ENCODE measurements around the gene SMYD3. TPM values are rescaled to one million over a fixed set of nuclear protein-coding genes. Genes with fewer than 3 reads are reported as not detected.

SMYD3 gene
- total and polyA plus RNA-seq, 10 of the 15 experiments (the other 5 are each of a cell fraction or from before 2014, with no cell fraction given), result 18.3 to 54.0 (median 24.8) TPM

- TF ChIP-seq BHLHE40 (IDR thresholded peaks at IDR 0.05; ENCODE audit: borderline replicate concordance in 1 of 2, low read depth in 2 of 2, low read length in 1 of 2) (no peak), MTA3 (IDR thresholded peaks at IDR 0.05; ENCODE audit: borderline replicate concordance, low read length) (no peak), SMAD5 (IDR thresholded peaks at IDR 0.05; ENCODE audit: low read depth) (no peak), TCF3 (IDR thresholded peaks at IDR 0.05; ENCODE audit: borderline replicate concordance, insufficient read depth, low read depth, low read length) (no peak), IKZF1 (conservative IDR thresholded peaks at IDR 0.05) (no peak), IKZF2 (IDR thresholded peaks at IDR 0.05) (no peak)
Measured at GRCh38 chr1:246226041-246226440, 281.0 kb downstream of the SMYD3 start (continued).

GRCh38 chr1:246221485-246222255, 285.4 kb downstream of the SMYD3 start:
- Histone ChIP-seq H3K27ac (ENCODE audit: control insufficient read depth, insufficient read depth) (no peak overlapping the region), H3K9ac (ENCODE audit: control insufficient read depth, insufficient read depth, low read length) (no peak overlapping the region), H3K9me3 (replicated peaks; ENCODE audit: control insufficient read depth, insufficient read depth, low read length) (peaks cover 2% of the 10 kb centered on the region; the same call in 1 of the 3 replicates), H3K4me1 (ENCODE audit: control insufficient read depth, insufficient read depth, low read length) (no peaks in the 10 kb centered on the region), H3K79me2 (ENCODE audit: control insufficient read depth, insufficient read depth, low read length) (no peaks in the 10 kb centered on the region), H3K4me2 (ENCODE audit: control insufficient read depth, insufficient read depth) (no peak overlapping the region), H3K36me3 (ENCODE audit: control insufficient read depth in 2 of 2, insufficient read depth in 2 of 2, low read length in 1 of 2) (peaks cover 0 to 3% of the 10 kb centered on the region in 2 experiments; a peak in 2 of 4 replicates), H4K20me1 (ENCODE audit: control insufficient read depth, insufficient read depth) (no peaks in the 10 kb centered on the region), H3K4me3 (no peak overlapping the region), H3K27me3 (replicated peaks in 1 of 2; ENCODE audit: control insufficient read depth in 2 of 2, insufficient read depth in 2 of 2, low read length in 1 of 2) (no peaks in the 10 kb centered on the region), H2AFZ (ENCODE audit: control insufficient read depth, low read depth, low read length) (no peak overlapping the region)
- POLR2A ChIA-PET, result no interaction called here
- CTCF ChIA-PET, result no interaction called here
- FAIRE-seq, result no peak
- no peak for TF ChIP-seq NFXL1 (IDR thresholded peaks at IDR 0.05; ENCODE audit: borderline replicate concordance)
- TF ChIP-seq PRDM15 (CRISPR knock-in tag; IDR thresholded peaks at IDR 0.05), result no peak
- no peak for TF ChIP-seq SMARCA5 (IDR thresholded peaks at IDR 0.05)
- no peak for TF ChIP-seq ATF7 (IDR thresholded peaks at IDR 0.05; ENCODE audit: low read depth)
- no peak for TF ChIP-seq TBL1XR1 (IDR thresholded peaks at IDR 0.05; ENCODE audit: low read depth, low read length)
- no peak for TF ChIP-seq PBX3 (IDR thresholded peaks at IDR 0.05; ENCODE audit: insufficient replicate concordance, low read depth, low read length)
- no peak for TF ChIP-seq BHLHE40 (IDR thresholded peaks at IDR 0.05; ENCODE audit: borderline replicate concordance in 1 of 2, low read depth in 2 of 2, low read length in 1 of 2)
- no peak for TF ChIP-seq PAX8 (IDR thresholded peaks at IDR 0.05)
- no peak for TF ChIP-seq POU2F2 (IDR thresholded peaks at IDR 0.05; ENCODE audit: borderline replicate concordance, low read depth, low read length)
- TF ChIP-seq STAT3 (IDR thresholded peaks at IDR 0.05; ENCODE audit: low read depth, low read length), result no peak
- TF ChIP-seq JUND (IDR thresholded peaks at IDR 0.05; ENCODE audit: low read depth, low read length), result no peak
- no peak for TF ChIP-seq RELA (IDR thresholded peaks at IDR 0.05; ENCODE audit: borderline replicate concordance, partially characterized antibody)
- no peak for ATAC-seq
- RAD21 ChIA-PET (ENCODE audit: unreplicated experiment), result no interaction called here
- SMC1A ChIA-PET (ENCODE audit: uncharacterized antibody, unreplicated experiment), result no interaction called here
- intact Hi-C loops (cut with micrococcal nuclease; ENCODE audit: unreplicated experiment) (no loop called here), in situ Hi-C loops (cut with MboI) (no loop called here)
- DNase-seq (ENCODE audit: low read depth, low spot score), result no peak
- BruUV-seq (replicated peaks), result no TSS peak
- 70% methylated on average over 14 of the region's 14 CpGs for WGBS (ENCODE audit: insufficient coverage, insufficient replicate concordance, low lambda C conversion rate, missing lambda C conversion rate)
